GM12873 (cell line): ENCODE measurements around the gene DPM2.

Experiments
- CTCF ChIP-seq: IDR thresholded peaks from 2 replicates; pipeline ENCODE4 v1.5.1; 2012; ENCODE audit warnings: low read depth, mild to moderate bottlenecking, moderate library complexity, low read length, control low read depth; ENCODE audit not compliant: insufficient read depth; ENCODE audit errors: missing control alignments

Gene DPM2

GRCh38 chr9:127959841-127960409, 22.3 kb upstream of the DPM2 start:
- no peak for TF ChIP-seq CTCF

- TF ChIP-seq CTCF, result no peak
Measured at GRCh38 chr9:127959398-127959797, 21.7 kb upstream of the DPM2 start.

GRCh38 chr9:127958728-127959127, 21.1 kb upstream of the DPM2 start:
- TF ChIP-seq CTCF, result no peak

GRCh38 chr9:127955294-127956015, 17.8 kb upstream of the DPM2 start:
- TF ChIP-seq CTCF, result peak; percentile 63

- TF ChIP-seq CTCF, result no peak
Measured at GRCh38 chr9:127954831-127955293, 17.2 kb upstream of the DPM2 start.

- TF ChIP-seq CTCF, result no peak
Measured at GRCh38 chr9:127953768-127954505, 16.3 kb upstream of the DPM2 start.

- TF ChIP-seq CTCF, result no peak
Measured at GRCh38 chr9:127953154-127953553, 15.5 kb upstream of the DPM2 start.
